ENCODE measurements around the gene CDKL4.
"Not testable (repeated sequence)": the region's sequence is repeated elsewhere in the genome, so short reads cannot be mapped to it uniquely, and the experiment has no call there.

Gene CDKL4

GRCh38 chr2:39142904-39143605 is 100.7 kb downstream of the CDKL4 start:
- no peak for DNase-seq (ENCODE audit: insufficient read length, low spot score)
- TF ChIP-seq CTCF (IDR thresholded peaks at IDR 0.05; ENCODE audit: insufficient read depth, missing control alignments): no peak
- no peak for FAIRE-seq

DNA sequence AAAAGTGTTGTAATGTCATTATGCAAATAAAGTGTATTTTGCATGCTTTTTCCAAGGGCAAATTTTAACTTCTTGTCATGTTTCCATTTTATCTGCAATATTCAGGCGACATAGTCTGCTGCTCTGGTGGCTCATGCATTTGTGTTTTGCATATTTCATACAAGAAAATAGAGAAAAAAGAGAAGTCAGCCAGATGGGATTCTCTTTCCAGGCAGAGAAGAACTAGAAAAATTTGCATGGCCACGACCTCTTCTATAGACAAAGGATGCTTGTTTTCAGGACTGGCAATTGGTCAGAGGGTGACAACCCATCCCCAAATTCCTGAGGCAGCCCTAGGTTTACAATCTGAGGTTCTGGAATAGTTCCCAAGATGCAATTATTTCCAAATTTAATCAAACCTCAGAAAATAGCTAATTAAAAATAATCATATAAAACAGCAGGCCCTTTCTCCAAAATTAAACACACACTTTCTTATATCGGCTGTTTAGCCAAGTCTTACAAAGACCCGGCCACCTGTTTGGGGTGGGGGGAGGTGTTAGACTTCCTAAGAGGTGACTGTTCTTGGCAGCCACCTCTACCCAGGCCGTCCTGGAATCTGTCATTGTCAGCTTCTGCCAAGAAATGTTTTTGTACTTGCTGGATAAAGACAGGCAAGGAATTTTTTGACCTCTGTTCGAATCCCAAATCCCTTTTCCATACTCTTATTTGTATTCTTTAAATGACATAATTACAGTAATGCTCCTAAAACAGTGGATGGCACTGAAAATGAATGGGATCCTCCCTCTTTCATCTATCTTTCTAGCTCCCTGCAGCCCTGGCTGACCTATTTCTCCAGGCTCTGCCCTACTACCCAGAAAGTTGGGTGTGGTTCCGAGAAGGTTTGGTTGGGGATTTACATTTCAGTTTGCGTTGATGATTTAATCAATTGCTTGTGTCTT is 102.2 kb downstream of the CDKL4 start:
- no peak for TF ChIP-seq CTCF (IDR thresholded peaks at IDR 0.05; ENCODE audit: insufficient read depth, missing control alignments)
- no peak for DNase-seq (ENCODE audit: insufficient read length, low spot score)
- FAIRE-seq: no peak

DNA sequence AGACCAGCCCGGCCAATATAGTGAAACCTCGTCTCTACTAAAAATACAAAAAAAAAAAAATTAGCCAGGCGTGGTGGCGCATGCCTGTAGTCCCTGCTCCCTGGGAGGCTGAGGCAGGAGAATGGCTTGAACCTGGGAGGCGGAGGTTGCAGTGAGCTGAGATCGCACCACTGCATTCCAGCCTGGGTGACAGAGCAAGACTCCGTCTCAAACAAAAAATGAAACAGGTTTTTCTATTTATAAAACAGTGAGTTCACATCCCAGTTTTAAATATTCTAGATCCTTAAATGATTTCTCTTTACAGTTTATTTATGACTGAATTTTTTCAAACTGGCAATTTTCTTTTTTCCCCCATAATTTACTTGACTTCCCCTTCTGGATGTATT is 102.8 kb downstream of the CDKL4 start:
- DNase-seq (ENCODE audit: insufficient read length, low spot score); FAIRE-seq: not testable (repeated sequence)

- DNase-seq (ENCODE audit: insufficient read length, low spot score) (no peak), FAIRE-seq (no peak)
Measured at GRCh38 chr2:39140322-39140847, 103.4 kb downstream of the CDKL4 start.

DNA sequence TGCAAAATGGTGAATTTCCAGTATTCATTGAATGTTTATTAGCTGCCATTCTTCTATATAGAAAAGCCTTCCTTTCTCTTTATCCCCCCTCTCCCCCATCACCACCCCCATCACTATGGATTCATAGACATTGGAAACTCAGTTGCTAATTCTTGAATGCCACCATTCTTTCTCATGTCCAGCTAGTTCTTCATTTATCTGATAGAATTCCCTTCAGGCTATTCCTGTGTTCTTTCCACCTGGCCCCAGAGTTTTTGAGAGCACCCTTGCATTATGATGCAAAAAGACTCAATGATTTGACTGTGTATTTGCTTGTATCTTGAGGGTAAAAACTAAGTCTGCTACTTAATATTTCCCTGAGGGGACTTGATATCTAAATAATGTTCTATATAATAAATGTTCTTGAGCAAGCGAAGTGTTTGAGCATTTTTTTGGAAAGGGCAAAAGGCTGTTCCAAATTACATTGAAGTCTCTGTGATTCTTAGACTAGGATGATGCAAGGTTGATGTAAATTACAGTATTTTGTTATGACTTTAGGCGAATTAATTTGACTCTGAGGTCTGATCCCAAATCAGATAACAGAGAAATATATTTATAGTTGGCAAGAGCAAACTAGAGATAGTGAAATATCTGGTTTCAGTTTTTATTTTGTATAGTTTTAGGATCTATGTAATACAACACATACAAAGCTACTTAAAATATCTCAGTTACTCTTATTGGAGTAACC is 104.1 kb downstream of the CDKL4 start:
- FAIRE-seq (peak; percentile 51), DNase-seq (ENCODE audit: insufficient read length, low spot score) (no peak)

More at GRCh38 chr2:39140322-39140847, 103.4 kb downstream of the CDKL4 start:
- TF ChIP-seq CTCF (IDR thresholded peaks at IDR 0.05; ENCODE audit: insufficient read depth, missing control alignments): no peak

GRCh38 chr2:39138837-39139211 is 104.9 kb downstream of the CDKL4 start:
- FAIRE-seq (no peak), DNase-seq (ENCODE audit: insufficient read length, low spot score) (no peak)
- no peak for TF ChIP-seq CTCF (IDR thresholded peaks at IDR 0.05; ENCODE audit: insufficient read depth, missing control alignments)

More for the DNA sequence above, 104.1 kb downstream of the CDKL4 start:
- TF ChIP-seq CTCF (IDR thresholded peaks at IDR 0.05; ENCODE audit: insufficient read depth, missing control alignments): no peak

- DNase-seq (ENCODE audit: insufficient read length, low spot score); FAIRE-seq: not testable (repeated sequence)
Measured at GRCh38 chr2:39138187-39138836, 105.5 kb downstream of the CDKL4 start.

All from D721Med (cell line).